HG03108 (cell line): Measurements from ENCODE around the gene MGAT1.
A peak's percentile ranks its signal among the peaks of the same experiment; 100 is the strongest.
"Not testable (repeated sequence)": the region's sequence is repeated elsewhere in the genome, so short reads cannot be mapped to it uniquely, and the experiment has no call there.

Experiments used
- ATAC-seq: cut with Tn5 transposase; IDR thresholded peaks from one replicate; pipeline ENCODE4 v1.9.1; 2021; ENCODE audit warnings: moderate library complexity; ENCODE audit not compliant: unreplicated experiment

Gene MGAT1

DNA sequence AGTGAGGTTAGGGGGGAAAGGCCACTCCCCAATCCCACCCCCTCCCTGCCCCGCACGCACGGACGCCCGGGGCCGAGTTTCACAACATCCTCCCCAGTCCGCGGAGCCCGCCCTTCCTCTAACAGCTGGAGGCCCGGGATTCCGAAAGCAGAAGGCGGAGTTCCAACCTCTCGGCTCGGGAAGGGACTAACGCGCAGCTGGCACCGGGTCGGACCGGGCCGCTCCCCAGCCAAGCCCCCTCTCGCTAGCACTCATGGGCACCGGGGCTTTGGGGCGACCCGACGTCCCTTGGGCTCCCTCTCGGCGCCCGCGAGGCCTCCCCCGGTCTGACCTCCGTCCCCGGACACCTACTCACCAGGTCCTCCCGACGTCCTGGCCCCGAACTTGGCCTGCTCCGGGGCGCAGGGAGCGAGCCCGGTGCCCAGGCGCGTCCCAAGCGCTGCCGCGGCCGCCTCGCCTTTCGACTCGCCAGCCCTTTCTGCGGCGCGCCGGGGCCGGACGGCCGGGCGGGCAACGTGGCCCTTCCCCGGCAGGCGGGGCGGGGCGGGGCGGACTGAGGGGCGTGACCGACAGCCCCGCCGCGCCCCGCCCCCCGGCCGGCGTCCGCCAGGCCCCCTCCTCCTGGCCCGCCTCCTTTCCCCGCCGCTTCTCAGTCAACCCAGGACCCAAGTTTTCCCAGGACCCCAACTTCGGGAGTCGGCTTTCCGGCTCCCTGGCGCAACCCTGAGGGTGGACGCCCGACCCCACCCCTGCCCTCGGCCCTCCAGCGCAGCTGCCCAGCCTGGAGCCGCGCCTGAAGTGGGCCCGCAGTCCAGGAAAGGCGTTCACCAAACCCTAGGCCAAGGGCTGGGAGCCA lies at the start of gene MGAT1:
MGAT1 (minus strand) TSS at position 482 of the 856 bp plus-strand sequence. CDS start 9,835 bp downstream, outside the sequence.
- peak; percentile 29 for ATAC-seq

DNA sequence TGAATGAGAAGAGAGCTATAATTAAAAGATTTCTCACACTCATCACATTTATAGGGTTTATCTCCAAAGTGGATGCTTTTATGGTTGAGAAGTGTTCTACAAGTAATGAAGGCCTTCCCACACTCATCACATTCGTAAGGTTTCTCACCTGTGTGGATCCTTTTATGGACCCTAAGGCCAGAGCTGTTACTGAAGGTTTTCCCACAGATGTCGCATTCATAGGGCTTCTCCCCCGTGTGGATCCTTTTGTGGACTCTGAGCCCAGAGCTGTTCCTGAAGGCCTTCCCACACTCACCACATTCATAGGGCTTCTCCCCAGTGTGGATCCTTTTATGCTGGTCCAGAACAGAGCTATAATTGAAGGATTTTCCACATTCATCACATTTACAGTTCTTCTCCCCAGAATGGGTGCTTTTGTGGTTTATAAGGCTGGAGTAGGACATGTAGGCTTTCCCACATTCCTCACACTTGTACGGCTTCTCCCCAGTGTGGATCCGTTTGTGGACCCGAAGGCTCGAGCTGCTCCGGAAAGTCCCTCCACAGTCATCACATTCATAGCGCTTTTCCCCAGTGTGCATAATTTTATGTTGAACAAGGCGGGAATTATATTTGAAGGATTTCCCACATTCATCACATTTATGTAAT lies 48.0 kb upstream of the MGAT1 start:
- no peak for ATAC-seq

DNA sequence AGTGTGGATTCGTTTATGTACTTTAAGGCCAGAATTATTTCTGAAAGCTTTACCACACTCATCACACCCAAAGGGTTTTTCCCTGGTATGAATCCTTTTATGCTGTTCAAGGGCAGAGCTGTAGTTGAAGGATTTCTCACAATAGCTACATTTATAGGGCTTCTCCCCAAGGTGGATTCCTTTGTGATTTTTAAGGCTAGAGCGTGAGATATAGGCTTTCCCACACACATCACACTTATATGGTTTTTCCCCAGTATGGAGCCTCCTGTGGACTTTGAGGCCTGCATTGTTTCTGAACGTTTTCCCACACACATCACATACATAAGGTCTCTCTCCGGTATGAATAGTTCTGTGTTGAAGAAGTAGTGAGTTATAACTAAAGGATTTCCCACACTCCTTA lies 47.2 kb upstream of the MGAT1 start:
- no peak for ATAC-seq

DNA sequence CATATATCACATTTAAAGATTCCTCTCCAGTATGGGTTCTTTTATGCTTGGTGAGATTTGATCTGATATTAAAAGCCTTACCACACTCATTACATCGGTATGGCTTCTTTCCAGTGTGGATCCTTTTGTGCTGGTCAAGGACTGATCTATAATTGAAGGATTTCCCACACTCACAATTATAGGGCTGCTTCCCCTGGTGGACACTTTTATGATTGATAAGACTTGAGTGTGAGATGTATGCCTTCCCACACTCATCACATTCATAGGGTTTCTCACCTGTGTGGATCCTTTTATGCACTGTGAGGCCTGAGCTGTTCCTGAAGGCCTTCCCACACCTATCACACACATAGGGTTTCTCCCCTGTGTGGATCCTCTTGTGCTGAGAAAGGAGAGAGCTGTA lies 46.3 kb upstream of the MGAT1 start:
- ATAC-seq: no peak

DNA sequence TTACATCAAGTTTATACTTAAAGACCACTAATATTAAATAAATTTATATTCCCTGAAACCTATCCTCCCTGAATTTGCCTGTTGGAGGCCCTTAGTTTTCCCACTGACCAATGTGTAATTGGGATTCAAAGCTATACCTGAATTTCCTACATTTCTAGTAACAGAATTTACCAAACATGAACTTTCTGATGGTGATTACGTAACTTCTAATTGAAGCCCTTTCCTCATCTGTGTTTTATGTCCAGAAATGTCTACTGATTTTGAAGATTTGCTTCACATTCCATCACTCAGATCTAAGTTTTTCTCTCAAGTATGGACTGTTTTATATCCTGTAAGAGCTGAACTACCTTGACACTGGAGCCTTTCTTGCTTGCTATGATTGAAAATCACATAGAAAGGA lies 45.7 kb upstream of the MGAT1 start:
- no peak for ATAC-seq

DNA sequence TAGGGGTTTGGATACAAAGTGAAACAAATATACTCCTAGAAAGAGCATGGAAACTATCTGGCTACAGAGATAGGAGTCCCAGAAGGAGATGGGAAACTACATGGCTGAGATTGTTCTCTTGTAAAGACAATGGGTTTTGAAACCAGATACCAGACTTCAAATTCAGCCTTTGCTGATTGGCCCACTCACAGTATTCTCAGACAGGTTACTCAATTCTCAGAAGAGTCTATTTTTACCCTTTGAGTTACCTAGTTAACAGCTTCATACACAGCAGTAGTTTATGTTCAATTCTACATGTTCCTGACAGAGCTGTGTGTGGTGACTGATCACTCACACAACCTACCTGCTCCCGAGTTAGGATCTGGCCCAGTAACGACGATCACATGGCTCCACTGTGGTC lies 44.4 kb upstream of the MGAT1 start:
- ATAC-seq: no peak

DNA sequence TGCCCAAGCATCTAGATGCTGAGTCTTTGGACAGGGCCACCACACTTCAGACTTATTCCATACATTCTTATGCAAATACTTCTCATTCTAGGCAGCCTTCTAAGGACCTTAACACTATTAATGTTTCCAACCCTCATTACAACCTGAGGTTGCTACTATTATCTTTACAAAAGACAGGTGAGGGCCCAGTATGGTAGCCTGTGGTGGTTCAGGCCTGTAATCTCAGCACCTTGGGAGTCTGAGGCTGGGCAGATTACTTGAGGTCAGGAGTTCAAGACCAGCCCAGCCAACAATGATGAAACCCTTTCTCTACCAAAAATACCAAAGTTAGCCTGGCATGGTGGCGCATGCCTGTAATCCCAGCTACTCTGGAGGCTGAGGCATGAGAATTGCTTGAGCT lies 42.3 kb upstream of the MGAT1 start:
- no peak for ATAC-seq

DNA sequence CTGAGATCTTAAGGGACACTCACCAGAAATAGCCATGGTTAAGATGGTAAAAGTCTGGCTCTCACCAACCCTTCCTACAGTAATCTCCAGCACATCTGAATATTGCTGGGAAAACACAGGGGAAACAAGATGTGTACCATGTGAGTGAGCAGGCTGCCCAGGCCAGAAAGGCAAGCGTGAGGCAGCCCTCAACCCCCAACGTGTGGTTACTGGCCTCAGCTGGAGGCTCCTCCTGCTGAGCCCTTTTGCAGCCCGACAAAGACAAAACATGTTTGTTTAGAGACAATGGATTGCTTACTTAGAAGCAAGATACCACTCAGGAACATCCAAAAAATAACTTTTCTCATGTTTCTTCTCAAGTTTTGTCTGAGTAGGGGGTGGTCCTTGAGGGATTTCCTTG lies 41.8 kb upstream of the MGAT1 start:
- no peak for ATAC-seq

DNA sequence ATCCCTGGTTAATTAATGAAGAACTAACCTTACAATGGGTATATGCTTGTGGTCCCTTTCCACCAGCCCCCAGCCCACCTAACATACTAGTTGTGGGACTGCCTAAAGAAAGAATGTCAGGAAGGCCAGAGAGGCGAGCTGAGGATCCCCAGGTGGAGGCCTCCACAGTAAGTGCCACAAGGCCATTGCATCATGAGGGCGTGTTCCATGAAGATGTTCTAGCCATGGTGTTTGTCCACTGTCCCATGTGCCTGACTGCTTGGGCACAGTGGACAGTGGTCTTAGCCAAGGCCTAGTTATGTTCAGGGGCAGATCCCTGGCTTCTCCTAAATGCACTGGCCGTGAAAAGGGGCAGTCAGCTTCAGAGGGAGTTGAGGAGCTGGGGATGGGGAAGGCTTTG lies 37.3 kb upstream of the MGAT1 start:
- ATAC-seq: no peak

DNA sequence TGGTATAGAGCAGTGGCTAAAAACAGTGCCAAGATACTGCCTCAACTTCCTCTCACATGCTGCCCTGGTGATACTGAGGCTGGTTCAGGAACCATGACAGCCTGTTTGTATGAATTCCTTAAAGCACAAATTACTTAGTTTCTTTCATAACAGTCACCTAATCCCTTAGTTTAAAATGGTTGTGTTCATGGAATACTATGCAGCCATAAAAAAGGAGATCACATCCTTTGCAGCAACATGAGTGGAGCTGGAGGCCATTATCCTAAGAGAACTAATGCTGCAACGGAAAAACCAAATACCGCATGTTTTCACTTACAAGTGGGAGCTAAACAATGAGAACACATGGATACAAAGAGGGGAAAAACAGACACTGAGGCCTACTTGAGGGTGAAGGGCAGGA lies 36.6 kb upstream of the MGAT1 start:
- ATAC-seq: no peak

DNA sequence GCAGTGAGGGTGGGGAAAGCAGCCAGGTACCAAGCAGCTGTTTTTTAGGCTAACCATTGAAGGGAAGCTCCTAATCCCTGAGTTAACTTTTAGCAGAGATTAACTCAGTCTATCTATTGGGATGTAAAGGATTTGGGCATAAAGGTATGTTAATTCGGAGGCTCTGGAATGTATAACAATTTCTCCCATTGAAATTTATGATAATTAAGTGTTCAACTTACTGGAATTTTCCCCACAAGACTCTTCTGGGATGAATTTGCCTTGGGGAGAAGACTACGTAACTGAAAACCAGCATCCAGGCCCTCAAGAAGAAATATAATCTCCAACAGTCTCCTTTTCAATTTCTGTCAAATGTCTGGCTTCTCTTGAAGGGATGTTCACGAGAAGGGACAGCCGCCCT lies 34.9 kb upstream of the MGAT1 start:
- no peak for ATAC-seq

DNA sequence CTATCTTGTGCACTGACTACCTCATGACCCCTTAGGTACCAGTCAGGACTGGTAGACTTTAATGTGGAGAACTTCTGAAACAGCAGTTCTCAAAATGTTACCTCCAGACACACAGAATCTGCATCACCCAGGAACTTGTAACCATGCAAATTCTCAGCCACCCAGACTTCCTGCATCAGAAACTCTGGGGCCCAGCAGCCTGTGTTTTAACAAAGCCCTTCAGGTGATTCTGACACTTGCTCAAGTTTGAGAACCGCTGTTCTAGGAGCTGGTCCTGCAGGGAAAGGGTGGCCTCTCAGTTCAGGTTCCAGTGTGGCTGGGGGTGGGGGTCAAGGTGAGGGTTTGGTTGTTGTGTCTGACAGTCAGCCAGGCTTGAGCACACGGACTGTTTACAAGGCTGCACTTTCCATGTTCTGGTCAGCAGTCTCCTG lies 30.0 kb upstream of the MGAT1 start:
- ATAC-seq: no peak

DNA sequence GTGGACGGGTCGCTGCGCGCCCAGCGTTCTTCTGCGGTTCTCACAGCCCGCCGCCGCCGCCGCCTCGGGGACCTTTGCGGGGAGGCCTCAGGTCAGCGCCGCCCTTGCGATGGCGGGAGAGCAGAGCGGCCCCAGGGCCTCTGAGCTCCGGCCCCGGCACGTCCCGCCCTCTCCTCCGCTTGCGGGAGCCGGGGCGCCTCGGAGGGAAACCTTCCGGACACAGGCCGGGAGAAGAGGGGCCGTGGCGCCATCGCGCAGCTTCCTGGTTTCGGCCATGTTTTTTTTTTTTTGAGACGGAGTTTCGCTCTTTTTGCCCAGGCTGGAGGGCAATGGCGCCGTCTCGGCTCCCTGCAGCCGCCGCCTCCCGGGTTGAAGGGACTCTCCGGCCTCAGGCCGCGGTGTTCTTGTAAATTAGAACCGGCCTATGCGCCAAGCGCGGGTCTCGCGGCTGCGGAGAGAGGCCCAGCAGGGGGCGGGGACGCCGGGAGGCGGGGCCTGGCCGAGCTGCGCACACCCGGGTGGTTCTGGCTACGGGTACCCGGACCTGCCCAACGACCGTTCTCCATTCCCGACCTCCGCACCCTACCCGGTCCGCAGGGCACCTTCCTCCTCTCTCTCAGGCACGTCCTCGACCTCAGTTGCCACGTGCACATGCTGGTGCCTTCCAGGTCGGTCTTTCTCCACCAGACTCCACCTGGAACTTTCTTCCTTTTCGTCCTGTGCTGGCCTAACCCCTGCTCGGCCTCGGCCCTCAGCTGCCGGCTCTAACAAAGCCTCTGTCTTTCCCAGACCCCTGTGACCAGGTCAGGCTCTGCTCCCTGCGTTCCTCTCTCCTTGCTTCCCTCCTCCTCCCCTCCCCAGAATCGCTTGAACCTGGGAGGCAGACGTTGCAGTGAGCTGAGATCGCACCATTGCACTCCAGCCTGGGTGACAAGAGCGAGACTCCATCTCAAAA lies 28.8 kb upstream of the MGAT1 start:
- ATAC-seq: peak; percentile 72

DNA sequence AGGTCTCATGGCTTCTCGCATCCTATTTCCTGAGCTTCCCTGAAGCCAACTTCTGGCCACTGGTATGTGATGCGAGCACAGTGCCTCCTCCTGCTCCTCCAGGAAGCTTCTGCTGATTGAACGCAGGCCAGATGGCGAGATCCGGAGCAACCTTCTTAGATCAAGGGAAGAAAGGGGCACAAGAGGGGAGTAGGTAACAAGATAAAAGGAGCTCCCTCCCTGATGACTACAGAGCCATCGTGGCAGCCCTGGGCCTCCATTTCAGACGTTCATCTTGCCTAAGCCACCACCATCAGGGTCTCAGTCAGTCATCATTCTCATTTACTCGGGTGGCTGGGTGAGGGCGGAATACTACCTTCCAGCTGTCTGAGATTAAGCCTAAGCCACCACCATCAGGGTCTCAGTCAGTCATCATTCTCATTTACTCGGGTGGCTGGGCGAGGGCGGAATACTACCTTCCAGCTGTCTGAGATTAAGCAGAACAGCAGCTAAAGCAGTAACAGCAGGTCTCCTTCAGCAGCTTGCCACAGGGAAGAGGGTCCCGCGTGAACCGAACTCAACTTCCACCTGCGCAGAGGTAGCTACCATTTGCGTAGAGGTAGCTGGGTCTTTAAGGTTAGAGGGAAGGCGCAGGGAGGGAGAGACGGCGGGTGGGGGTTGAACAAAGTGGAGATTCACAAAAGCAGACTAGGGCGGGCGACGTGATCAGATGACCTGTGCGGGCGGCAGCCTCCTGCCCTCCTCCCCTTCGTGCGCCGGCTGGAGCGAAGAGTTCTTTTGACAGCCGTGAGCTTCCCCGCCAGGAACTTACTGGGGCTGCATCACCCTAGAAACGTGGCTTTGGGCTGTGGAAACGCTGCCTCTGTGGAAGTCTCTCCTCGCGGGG lies 27.9 kb upstream of the MGAT1 start:
- ATAC-seq: peak; percentile 30

DNA sequence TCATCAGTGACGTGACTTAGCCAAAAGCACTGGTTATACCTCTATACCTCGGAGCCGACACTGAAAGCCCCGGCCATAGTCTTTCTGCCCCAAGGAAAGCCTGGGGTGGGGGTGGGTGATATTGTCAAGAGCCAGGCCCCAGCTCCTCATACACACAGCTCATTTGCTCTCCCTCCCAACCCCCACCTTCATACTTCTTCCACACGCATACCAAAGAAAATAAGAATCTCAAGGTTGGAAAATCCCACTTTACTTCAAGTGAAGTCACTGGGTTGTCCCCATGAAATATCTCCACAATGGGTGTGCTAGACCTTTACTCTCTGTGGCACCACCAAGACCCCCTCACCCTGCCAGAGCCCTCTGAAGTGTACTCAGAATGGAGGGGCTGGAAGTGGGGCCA lies 27.1 kb upstream of the MGAT1 start:
- no peak for ATAC-seq

DNA sequence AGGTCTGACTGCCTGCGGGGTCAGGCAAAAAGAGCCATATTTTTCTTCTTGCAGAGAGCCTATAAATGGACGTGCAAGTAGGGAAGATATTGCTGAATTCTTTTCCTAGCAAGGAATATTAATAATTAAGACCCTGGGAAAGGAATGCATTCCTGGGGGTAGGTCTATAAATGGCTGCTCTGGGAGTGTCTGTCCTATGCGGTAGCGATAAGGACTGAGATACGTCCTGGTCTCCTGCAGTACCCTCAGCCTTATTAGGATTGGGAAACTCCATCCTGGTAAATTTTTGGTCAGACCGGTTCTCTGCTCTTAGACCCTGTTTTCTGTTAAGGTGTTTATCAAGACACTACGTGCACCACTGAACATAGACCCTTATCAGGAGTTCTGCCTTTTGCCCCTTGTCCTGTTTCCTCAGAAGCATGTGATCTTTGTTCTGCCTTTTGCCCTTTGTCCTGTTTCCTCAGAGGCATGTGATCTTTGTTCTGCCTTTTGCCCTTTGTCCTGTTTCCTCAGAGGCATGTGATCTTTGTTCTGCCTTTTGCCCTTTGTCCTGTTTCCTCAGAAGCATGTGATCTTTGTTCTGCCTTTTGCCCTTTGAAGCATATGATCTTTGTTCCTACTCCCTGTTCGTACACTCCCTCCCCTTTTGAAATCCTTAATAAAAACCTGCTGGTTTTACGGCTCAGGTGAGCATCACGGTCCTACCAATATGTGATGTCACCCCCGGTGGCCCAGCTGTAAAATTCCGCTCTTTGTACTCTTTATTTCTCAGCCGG lies 26.3 kb upstream of the MGAT1 start:
- ATAC-seq: not testable (repeated sequence)

DNA sequence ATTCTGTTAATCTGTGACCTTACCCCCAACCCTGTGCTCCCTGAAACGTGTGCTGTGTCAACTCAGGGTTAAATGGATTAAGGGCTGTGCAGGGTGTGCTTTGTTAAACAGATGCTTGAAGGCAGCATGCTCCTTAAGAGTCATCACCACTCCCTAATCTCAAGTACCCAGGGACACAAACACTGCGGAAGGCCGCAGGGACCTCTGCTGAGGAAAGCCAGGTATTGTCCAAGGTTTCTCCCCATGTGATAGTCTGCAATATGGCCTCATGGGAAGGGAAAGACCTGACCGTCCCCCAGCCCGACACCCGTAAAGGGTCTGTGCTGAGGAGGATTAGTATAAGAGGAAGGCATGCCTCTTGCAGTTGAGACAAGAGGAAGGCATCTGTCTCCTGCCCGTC lies 24.8 kb upstream of the MGAT1 start:
- not testable (repeated sequence) for ATAC-seq

DNA sequence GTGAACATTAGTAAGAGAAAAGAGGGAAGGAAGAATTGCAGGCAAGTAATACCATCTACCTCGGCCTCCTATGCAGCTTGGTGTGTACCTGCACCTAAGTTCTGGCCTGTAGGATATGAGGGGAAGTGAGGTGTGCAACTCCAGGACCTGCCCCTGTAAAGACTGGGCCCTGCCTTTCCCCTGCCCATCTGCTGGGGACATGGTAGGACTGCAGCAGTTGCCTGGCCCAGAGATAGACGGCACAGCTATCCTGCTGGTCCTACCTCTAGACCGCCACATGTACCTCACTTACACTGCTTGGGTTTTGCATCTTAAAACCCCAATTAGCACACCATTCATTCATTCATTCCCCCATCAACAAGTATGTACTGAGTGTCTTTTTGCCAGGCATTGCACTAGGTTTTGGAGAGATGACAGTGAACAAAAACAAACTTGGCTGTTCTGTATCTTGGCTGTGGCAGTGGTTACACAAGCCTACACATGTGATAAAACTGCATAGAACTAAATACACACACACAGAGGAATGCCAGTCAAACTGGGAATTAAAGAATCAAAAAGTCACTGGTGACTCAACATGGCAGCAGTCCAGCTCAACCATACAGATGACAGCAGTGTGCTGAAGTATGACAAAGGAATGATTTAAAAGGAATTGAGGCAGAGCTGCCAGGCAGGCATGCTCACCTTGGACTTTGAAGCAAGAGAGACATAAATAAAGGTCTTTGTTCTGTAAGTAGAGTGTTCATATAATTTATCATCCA lies 23.3 kb upstream of the MGAT1 start:
- no peak for ATAC-seq
